Thyroid gland (tissue), 4 donors: ENCODE data around the gene GSTT2B.
"Not testable (repeated sequence)": the region's sequence is repeated elsewhere in the genome, so short reads cannot be mapped to it uniquely, and the experiment has no call there.

Source experiments
- CTCF ChIP-seq, 6 experiments: fragments of 200-600 bp in 3 of 6; fragments of 450-650 bp in 3 of 6; sonication (generic) in 3 of 6; IDR thresholded peaks; one replicate each; pipeline ENCODE4 v1.5.1; 2016 to 2019; ENCODE audit warnings: antibody characterized with exemption in 6 of 6, mild to moderate bottlenecking in 2 of 6, inconsistent platforms in 1 of 6, moderate library complexity in 1 of 6
- POLR2A ChIP-seq, 2 donors: fragments of 450-650 bp; IDR thresholded peaks; one replicate each; pipeline ENCODE4 v1.6.1; 2017; ENCODE audit warnings: antibody characterized with exemption in 2 of 2, mild to moderate bottlenecking in 2 of 2, moderate library complexity in 1 of 2

- not testable (repeated sequence) for TF ChIP-seq CTCF, POLR2A (IDR thresholded peaks at IDR 0.05)
Observed at GRCh38 chr22:23940166-23940565, 20.8 kb downstream of the GSTT2B start.
